ENCODE measurements around the gene FIZ1.

DNA sequence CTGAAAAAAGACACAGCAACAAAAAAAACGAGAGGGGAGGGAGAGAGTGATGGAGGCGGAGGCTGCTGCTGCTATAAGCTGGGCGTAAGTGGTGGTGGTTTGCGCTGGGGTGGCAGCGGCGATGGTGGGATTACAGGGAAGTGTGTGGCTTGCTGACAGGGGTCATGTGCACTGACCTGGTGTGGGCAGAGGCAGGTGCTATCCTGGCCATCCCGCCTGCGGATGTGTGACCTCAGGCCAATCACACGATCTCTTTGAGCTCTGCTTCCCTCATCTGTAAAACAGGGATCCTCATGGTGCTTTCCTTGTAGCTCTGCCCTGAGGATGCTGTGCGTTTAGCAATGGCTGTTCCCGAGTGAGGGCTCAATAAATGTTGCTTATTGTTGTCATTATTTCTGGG, 38.2 kb upstream of the FIZ1 start:
- TF ChIP-seq, protein P1, sequence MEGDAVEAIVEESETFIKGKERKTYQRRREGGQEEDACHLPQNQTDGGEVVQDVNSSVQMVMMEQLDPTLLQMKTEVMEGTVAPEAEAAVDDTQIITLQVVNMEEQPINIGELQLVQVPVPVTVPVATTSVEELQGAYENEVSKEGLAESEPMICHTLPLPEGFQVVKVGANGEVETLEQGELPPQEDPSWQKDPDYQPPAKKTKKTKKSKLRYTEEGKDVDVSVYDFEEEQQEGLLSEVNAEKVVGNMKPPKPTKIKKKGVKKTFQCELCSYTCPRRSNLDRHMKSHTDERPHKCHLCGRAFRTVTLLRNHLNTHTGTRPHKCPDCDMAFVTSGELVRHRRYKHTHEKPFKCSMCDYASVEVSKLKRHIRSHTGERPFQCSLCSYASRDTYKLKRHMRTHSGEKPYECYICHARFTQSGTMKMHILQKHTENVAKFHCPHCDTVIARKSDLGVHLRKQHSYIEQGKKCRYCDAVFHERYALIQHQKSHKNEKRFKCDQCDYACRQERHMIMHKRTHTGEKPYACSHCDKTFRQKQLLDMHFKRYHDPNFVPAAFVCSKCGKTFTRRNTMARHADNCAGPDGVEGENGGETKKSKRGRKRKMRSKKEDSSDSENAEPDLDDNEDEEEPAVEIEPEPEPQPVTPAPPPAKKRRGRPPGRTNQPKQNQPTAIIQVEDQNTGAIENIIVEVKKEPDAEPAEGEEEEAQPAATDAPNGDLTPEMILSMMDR (IDR thresholded peaks at IDR 0.05), result no peak
- no peak for TF ChIP-seq POLR2A (IDR thresholded peaks at IDR 0.05)

All from heart left ventricle (tissue), 13 donors.